HEK293T (cell line): Measurements from ENCODE around the gene MFRP.

Experiments
- CTCF ChIA-PET: fragments of 350-600 bp; formaldehyde crosslinking; extraction: SDS; loops from one replicate; lab custom pipeline; 2021; ENCODE audit warnings: antibody characterized with exemption, inconsistent platforms; lab: Yijun Ruan, JAX
- POLR2A ChIA-PET: fragments of 350-600 bp; formaldehyde crosslinking; extraction: SDS; loops from one replicate; lab custom pipeline; 2020; ENCODE audit warnings: antibody characterized with exemption, inconsistent platforms; lab: Yijun Ruan, JAX
- DNase-seq: peaks from one replicate; pipeline ENCODE4 v3.0.0; 2012; ENCODE audit warnings: mixed read lengths; ENCODE audit errors: extremely low spot score
- ARNT ChIP-seq: fragments of 450-650 bp; IDR thresholded peaks from 2 replicates; pipeline ENCODE4 v1.6.1; 2017; ENCODE audit warnings: mild to moderate bottlenecking
- BHLHE40 ChIP-seq: fragments of 450-650 bp; IDR thresholded peaks from 2 replicates; pipeline ENCODE4 v1.6.1; 2016; ENCODE audit warnings: mild to moderate bottlenecking, moderate library complexity, borderline replicate concordance
- CTBP1 ChIP-seq: fragments of 450-650 bp; IDR thresholded peaks from 2 replicates; pipeline ENCODE4 v1.6.1; 2016; ENCODE audit warnings: borderline replicate concordance
- ELF4 ChIP-seq: fragments of 450-650 bp; IDR thresholded peaks from 2 replicates; pipeline ENCODE4 v1.6.1; 2017; ENCODE audit warnings: antibody characterized with exemption
- FOXA1 ChIP-seq: fragments of 450-650 bp; IDR thresholded peaks from 2 replicates; pipeline ENCODE4 v1.6.1; 2016; ENCODE audit warnings: mild to moderate bottlenecking
- FOXK2 ChIP-seq: fragments of 450-650 bp; IDR thresholded peaks from 2 replicates; pipeline ENCODE4 v1.6.1; 2016; ENCODE audit warnings: mild to moderate bottlenecking
- FOXM1 ChIP-seq: fragments of 450-650 bp; IDR thresholded peaks from 2 replicates; pipeline ENCODE4 v1.6.1; 2017; ENCODE audit warnings: mild to moderate bottlenecking, borderline replicate concordance
- HDGF ChIP-seq: fragments of 450-650 bp; IDR thresholded peaks from 2 replicates; pipeline ENCODE4 v1.6.1; 2017; ENCODE audit warnings: antibody characterized with exemption, borderline replicate concordance
- L3MBTL2 ChIP-seq: fragments of 450-650 bp; conservative IDR thresholded peaks from 2 replicates; pipeline ENCODE4 v1.6.1; 2016; ENCODE audit warnings: mild to moderate bottlenecking
- LEF1 ChIP-seq: fragments of 450-650 bp; IDR thresholded peaks from 2 replicates; pipeline ENCODE4 v1.6.1; 2017; ENCODE audit warnings: mild to moderate bottlenecking, borderline replicate concordance
- NFRKB ChIP-seq: fragments of 450-650 bp; IDR thresholded peaks from 2 replicates; pipeline ENCODE4 v1.6.1; 2016; ENCODE audit warnings: mild to moderate bottlenecking, moderate library complexity
- PKNOX1 ChIP-seq: fragments of 450-650 bp; IDR thresholded peaks from 2 replicates; pipeline ENCODE4 v1.6.1; 2016
- SP1 ChIP-seq: fragments of 450-650 bp; IDR thresholded peaks from 2 replicates; pipeline ENCODE4 v1.6.1; 2017
- SUZ12 ChIP-seq: fragments of 450-650 bp; IDR thresholded peaks from 2 replicates; pipeline ENCODE4 v1.6.1; 2016; ENCODE audit warnings: mild to moderate bottlenecking
- TARDBP ChIP-seq: fragments of 450-650 bp; IDR thresholded peaks from 2 replicates; pipeline ENCODE4 v1.6.1; 2016
- ZNF384 ChIP-seq: fragments of 450-650 bp; IDR thresholded peaks from 2 replicates; pipeline ENCODE4 v1.6.1; 2016

Gene MFRP

GRCh38 chr11:119352857-119353260 lies 6.4 kb upstream of the MFRP start:
- no peak for DNase-seq
- TF ChIP-seq L3MBTL2 (no peak), ZNF384 (no peak), PKNOX1 (no peak), FOXM1 (no peak), ARNT (no peak), SP1 (no peak), FOXA1 (no peak), ELF4 (no peak), NFRKB (no peak)
- ChIA-PET CTCF (interaction anchor here (1.5 to 1.7 kb wide), 2 partner anchors 13 to 15 kb away, joined by 5 read pairs; no protein-coding TSS in a partner anchor), POLR2A (no interaction called here)

- DNase-seq: no peak
- CTCF ChIA-PET: interaction anchor here (0.6 to 1.0 kb wide), 2 partner anchors 11 to 27 kb away, joined by 3 to 4 read pairs; no protein-coding TSS in a partner anchor
- TF ChIP-seq FOXK2: no peak
- no peak for TF ChIP-seq BHLHE40
- no peak for TF ChIP-seq SUZ12
- TF ChIP-seq ZNF384: no peak
- no peak for TF ChIP-seq SP1
- no peak for TF ChIP-seq FOXA1
- TF ChIP-seq NFRKB: no peak
- no peak for TF ChIP-seq FOXM1
- no peak for TF ChIP-seq LEF1
- no peak for TF ChIP-seq ARNT
- no peak for TF ChIP-seq ELF4
- TF ChIP-seq HDGF: no peak
- no peak for TF ChIP-seq CTBP1
- TF ChIP-seq PKNOX1: no peak
- TF ChIP-seq L3MBTL2: no peak
- no peak for TF ChIP-seq TARDBP
- POLR2A ChIA-PET: interaction anchor here (1.3 kb wide), 1 partner anchor 14 kb away, joined by 3 read pairs; no protein-coding TSS in a partner anchor
Measured at GRCh38 chr11:119351232-119351631, 4.7 kb upstream of the MFRP start.

GRCh38 chr11:119350302-119350701 lies 3.8 kb upstream of the MFRP start:
- POLR2A ChIA-PET: interaction anchor here (0.7 to 1.3 kb wide), 2 partner anchors 13 to 16 kb away, joined by 3 to 4 read pairs; no protein-coding TSS in a partner anchor
- DNase-seq: no peak
- TF ChIP-seq SP1 (no peak), TARDBP (no peak), FOXK2 (no peak), LEF1 (no peak), ELF4 (no peak), L3MBTL2 (no peak), ZNF384 (no peak), FOXA1 (no peak), FOXM1 (no peak), BHLHE40 (no peak), NFRKB (no peak), ARNT (no peak)
- CTCF ChIA-PET: interaction anchor here (0.6 to 1.0 kb wide), 2 partner anchors 10 to 26 kb away, joined by 3 to 4 read pairs; no protein-coding TSS in a partner anchor

GRCh38 chr11:119347940-119348605 lies 1.6 kb upstream of the MFRP start:
- ChIA-PET POLR2A (no interaction called here), CTCF (interaction anchor here (0.8 to 1.5 kb wide), 3 partner anchors 8 to 34 kb away, joined by 3 to 5 read pairs (median 3); no protein-coding TSS in a partner anchor)
- DNase-seq: no peak
- TF ChIP-seq FOXK2 (no peak), ELF4 (no peak), BHLHE40 (no peak), SP1 (no peak)

- no peak for TF ChIP-seq FOXK2
- TF ChIP-seq ELF4: no peak
- no peak for TF ChIP-seq ARNT
- TF ChIP-seq SP1: no peak
- no peak for TF ChIP-seq CTBP1
- no peak for TF ChIP-seq FOXM1
- no peak for TF ChIP-seq BHLHE40
- no peak for TF ChIP-seq NFRKB
- TF ChIP-seq FOXA1: no peak
- no peak for TF ChIP-seq LEF1
- TF ChIP-seq L3MBTL2: no peak
- ChIA-PET POLR2A (no interaction called here), CTCF (interaction anchor here (0.8 to 0.9 kb wide), 2 partner anchors 9 to 35 kb away, joined by 3 read pairs; no protein-coding TSS in a partner anchor)
- DNase-seq: no peak
Measured at GRCh38 chr11:119347242-119347641, 737 bp upstream of the MFRP start.

- POLR2A ChIA-PET: no interaction called here
- no peak for TF ChIP-seq SP1
- no peak for TF ChIP-seq PKNOX1
- no peak for TF ChIP-seq ARNT
- TF ChIP-seq ZNF384: no peak
- no peak for TF ChIP-seq HDGF
- TF ChIP-seq TARDBP: no peak
- no peak for TF ChIP-seq FOXK2
- TF ChIP-seq FOXM1: no peak
- no peak for TF ChIP-seq SUZ12
- TF ChIP-seq BHLHE40: no peak
- no peak for TF ChIP-seq ELF4
- TF ChIP-seq LEF1: no peak
- TF ChIP-seq NFRKB: no peak
- TF ChIP-seq FOXA1: no peak
- CTCF ChIA-PET: interaction anchor here (0.6 to 0.7 kb wide), 2 partner anchors 22 kb away, joined by 3 to 4 read pairs; no protein-coding TSS in a partner anchor
- no peak for DNase-seq
Measured at GRCh38 chr11:119345685-119346084, 820 bp downstream of the MFRP start.
